ENCODE results near the gene TMEM240. TPM values are rescaled to one million over a fixed set of nuclear protein-coding genes. Genes with fewer than 3 reads are reported as not detected.

The TMEM240 gene
- total RNA-seq, 2 donors from 2014 or later, result 0.77 to 0.91 TPM

GRCh38 chr1:1554926-1555915 lies 14.8 kb upstream of the TMEM240 start:
- no peaks in the 10 kb centered on the region for H3K4me1 ChIP-seq
- H3K36me3 ChIP-seq, result no peaks in the 10 kb centered on the region
- intact Hi-C loops (cut with DNase I), result no loop called here
- no peaks in the 10 kb centered on the region for H3K27me3 ChIP-seq
- H3K9ac ChIP-seq (ENCODE audit: low read depth in 2 of 2, low read length in 2 of 2), result no peak overlapping the region
- H3K9me3 ChIP-seq, result no peaks in the 10 kb centered on the region
- DNase-seq, result no peak
- no peak overlapping the region for H3K4me3 ChIP-seq
- H3K27ac ChIP-seq, result no peak overlapping the region
- no peak for TF ChIP-seq CTCF (IDR thresholded peaks at IDR 0.05)

GRCh38 chr1:1554550-1554925 lies 14.1 kb upstream of the TMEM240 start:
- DNase-seq, result no peak
- no peak for TF ChIP-seq CTCF (IDR thresholded peaks at IDR 0.05)
- H3K9me3 ChIP-seq, result no peaks in the 10 kb centered on the region
- no peak overlapping the region for H3K27ac ChIP-seq
- H3K36me3 ChIP-seq, result no peaks in the 10 kb centered on the region
- no peaks in the 10 kb centered on the region for H3K4me1 ChIP-seq
- no peaks in the 10 kb centered on the region for H3K27me3 ChIP-seq
- intact Hi-C loops (cut with DNase I), result no loop called here
- H3K4me3 ChIP-seq, result no peak overlapping the region
- no peak overlapping the region for H3K9ac ChIP-seq (ENCODE audit: low read depth in 2 of 2, low read length in 2 of 2)

GRCh38 chr1:1553821-1554494 lies 13.5 kb upstream of the TMEM240 start:
- Histone ChIP-seq H3K4me3 (no peak overlapping the region), H3K4me1 (no peaks in the 10 kb centered on the region), H3K27me3 (no peaks in the 10 kb centered on the region), H3K9ac (ENCODE audit: low read depth in 2 of 2, low read length in 2 of 2) (no peak overlapping the region), H3K9me3 (no peaks in the 10 kb centered on the region), H3K36me3 (no peaks in the 10 kb centered on the region), H3K27ac (no peak overlapping the region)
- intact Hi-C loops (cut with DNase I), result no loop called here
- TF ChIP-seq CTCF (IDR thresholded peaks at IDR 0.05), result no peak
- DNase-seq, result no peak

GRCh38 chr1:1552263-1552639 lies 11.8 kb upstream of the TMEM240 start:
- H3K27ac ChIP-seq, result no peak overlapping the region

More at GRCh38 chr1:1552263-1552639, 11.8 kb upstream of the TMEM240 start:
- no peak for DNase-seq
- Histone ChIP-seq H3K27me3 (no peaks in the 10 kb centered on the region), H3K36me3 (no peaks in the 10 kb centered on the region), H3K4me3 (no peak overlapping the region), H3K9me3 (no peaks in the 10 kb centered on the region), H3K9ac (ENCODE audit: low read depth in 2 of 2, low read length in 2 of 2) (no peak overlapping the region), H3K4me1 (no peaks in the 10 kb centered on the region)
- intact Hi-C loops (cut with DNase I), result no loop called here
- no peak for TF ChIP-seq CTCF (IDR thresholded peaks at IDR 0.05)
